GM12878 (cell line): Measurements from ENCODE around the gene DFFA. TPM values are rescaled to one million over a fixed set of nuclear protein-coding genes. Genes with fewer than 3 reads are reported as not detected.
A peak's percentile ranks its signal among the peaks of the same experiment; 100 is the strongest.

Source experiments
- ASH2L ChIP-seq: fragments of 300-600, 200-600 bp; sonication (generic); IDR thresholded peaks from 2 replicates; pipeline ENCODE4 v1.6.1; 2017; ENCODE audit warnings: low read depth, mild to moderate bottlenecking, borderline replicate concordance
- ATF2 ChIP-seq: IDR thresholded peaks from 2 replicates; pipeline ENCODE4 v1.6.1; 2012; ENCODE audit warnings: low read length, inconsistent platforms
- ATF3 ChIP-seq: IDR thresholded peaks from 2 replicates; pipeline ENCODE4 v1.6.1; 2011; ENCODE audit warnings: low read depth, mild to moderate bottlenecking, low read length, moderate library complexity, borderline replicate concordance; ENCODE audit errors: extremely low read depth
- ATF7 ChIP-seq: fragments of 450-650 bp; IDR thresholded peaks from 2 replicates; pipeline ENCODE4 v1.6.1; 2016; ENCODE audit warnings: low read depth, mild to moderate bottlenecking
- CTCF ChIP-seq, 3 experiments: IDR thresholded peaks in 2 of 3; conservative IDR thresholded peaks in 1 of 3; 2 replicates each; pipeline ENCODE4 v1.5.1; 2011; ENCODE audit warnings: low read depth in 3 of 3, low read length in 3 of 3, mild to moderate bottlenecking in 3 of 3, control low read depth in 2 of 3, moderate library complexity in 2 of 3, inconsistent platforms in 1 of 3, mixed read lengths in 1 of 3; ENCODE audit not compliant: control insufficient read depth in 2 of 3, insufficient read depth in 1 of 3; ENCODE audit errors: extremely low read depth in 1 of 3
- FOXK2 ChIP-seq: fragments of 450-650 bp; IDR thresholded peaks from 2 replicates; pipeline ENCODE4 v1.6.1; 2017; ENCODE audit warnings: mild to moderate bottlenecking, moderate library complexity
- HCFC1 ChIP-seq: fragments of 150-350 bp; IDR thresholded peaks from 2 replicates; pipeline ENCODE4 v1.6.1; 2014; ENCODE audit warnings: low read length
- KDM1A ChIP-seq: fragments of 200-600 bp; sonication (generic); IDR thresholded peaks from 2 replicates; pipeline ENCODE4 v1.6.1; 2016; ENCODE audit warnings: borderline replicate concordance
- KLF5 ChIP-seq: fragments of 450-650 bp; IDR thresholded peaks from 2 replicates; pipeline ENCODE4 v1.6.1; 2014; ENCODE audit warnings: mild to moderate bottlenecking; ENCODE audit not compliant: partially characterized antibody
- PBX3 ChIP-seq: IDR thresholded peaks from 2 replicates; pipeline ENCODE4 v1.6.1; 2011; ENCODE audit warnings: mild to moderate bottlenecking, low read depth, low read length, moderate library complexity; ENCODE audit not compliant: insufficient replicate concordance
- RFX5 ChIP-seq: IDR thresholded peaks from 2 replicates; pipeline ENCODE4 v1.6.1; 2011; ENCODE audit warnings: low read depth, low read length, improper control_type of control experiment
- RUNX3 ChIP-seq: IDR thresholded peaks from 2 replicates; pipeline ENCODE4 v1.6.1; 2012; ENCODE audit warnings: low read length, inconsistent platforms
- SMAD1 ChIP-seq: fragments of 450-650 bp; IDR thresholded peaks from 2 replicates; pipeline ENCODE4 v1.6.1; 2018; ENCODE audit warnings: mild to moderate bottlenecking, low read depth; ENCODE audit not compliant: partially characterized antibody
- YY1 ChIP-seq: IDR thresholded peaks from 2 replicates; pipeline ENCODE4 v1.6.1; 2011; ENCODE audit warnings: low read depth, mild to moderate bottlenecking, low read length
- ZBTB33 ChIP-seq: fragments of 450-650 bp; IDR thresholded peaks from 2 replicates; pipeline ENCODE4 v1.6.1; 2017; ENCODE audit warnings: mild to moderate bottlenecking
- ZBTB40 ChIP-seq: fragments of 450-650 bp; IDR thresholded peaks from 2 replicates; pipeline ENCODE4 v1.6.1; 2016; ENCODE audit warnings: mild to moderate bottlenecking, moderate library complexity, borderline replicate concordance
- polyA plus RNA-seq, 11 experiments: library from polyadenylated mRNA; depleted of rRNA in 4 of 11; unstranded in 6 of 11; stranded (reverse) in 5 of 11; fragments of >200 nt; fragmentation: Nextera tagmentation in 4 of 11; fragmentation: Illumina TruSeq in 1 of 11; extraction: Ambion mirVana in 4 of 11; extraction: Trizol in 1 of 11; gene quantifications; 1 replicate in 1 of 11; 2 replicates in 10 of 11; pipeline versions ENCODE4 v1.2.1 to v1.2.3, GENCODE V29; 2011 to 2016; ENCODE audit warnings: inconsistent platforms in 2 of 11, missing spikeins in 2 of 11, low read depth in 1 of 11
- total RNA-seq, 4 experiments: library from RNA; depleted of rRNA in 3 of 4; stranded (reverse); fragments of >200 nt in 3 of 4; fragmentation: Illumina TruSeq in 1 of 4; extraction: Trizol in 1 of 4; gene quantifications; 2 replicates each; pipeline versions ENCODE4 v1.2.1 to v1.2.3, GENCODE V29; 2013 to 2021

The DFFA gene
- total and polyA plus RNA-seq, 10 of the 15 experiments (the other 5 are each of a cell fraction or from before 2014, with no cell fraction given) = 37.4 to 83.8 (median 52.4) TPM

- TF ChIP-seq ZBTB40 (no peak), ASH2L (no peak), RFX5 (no peak), KLF5 (peak; percentile 5), PBX3 (no peak), ATF2 (no peak), YY1 (peak; percentile 92), ZBTB33 (no peak), KDM1A (no peak), SMAD1 (no peak), FOXK2 (no peak), ATF3 (no peak), HCFC1 (peak; percentile 72), ATF7 (no peak), CTCF (IDR thresholded peaks at IDR 0.05 in 2 of 3, conservative IDR thresholded peaks at IDR 0.05 in 1 of 3; ENCODE audit: control insufficient read depth in 2 of 3, extremely low read depth in 1 of 3, insufficient read depth in 1 of 3, low read depth in 3 of 3, low read length in 3 of 3) (peak; percentile 87 to 98 (median 93); a peak in 5 of 6 replicates), RUNX3 (peak; percentile 44; the same call in 1 of the 2 replicates)
Observed at GRCh38 chr1:10430216-10431069, 41.9 kb downstream of the DFFA start, which contains the start of gene CENPS (continued).
